ENCODE data around the gene FSD2.
"Not testable (repeated sequence)": the region's sequence is repeated elsewhere in the genome, so short reads cannot be mapped to it uniquely, and the experiment has no call there.

FSD2 gene

DNA sequence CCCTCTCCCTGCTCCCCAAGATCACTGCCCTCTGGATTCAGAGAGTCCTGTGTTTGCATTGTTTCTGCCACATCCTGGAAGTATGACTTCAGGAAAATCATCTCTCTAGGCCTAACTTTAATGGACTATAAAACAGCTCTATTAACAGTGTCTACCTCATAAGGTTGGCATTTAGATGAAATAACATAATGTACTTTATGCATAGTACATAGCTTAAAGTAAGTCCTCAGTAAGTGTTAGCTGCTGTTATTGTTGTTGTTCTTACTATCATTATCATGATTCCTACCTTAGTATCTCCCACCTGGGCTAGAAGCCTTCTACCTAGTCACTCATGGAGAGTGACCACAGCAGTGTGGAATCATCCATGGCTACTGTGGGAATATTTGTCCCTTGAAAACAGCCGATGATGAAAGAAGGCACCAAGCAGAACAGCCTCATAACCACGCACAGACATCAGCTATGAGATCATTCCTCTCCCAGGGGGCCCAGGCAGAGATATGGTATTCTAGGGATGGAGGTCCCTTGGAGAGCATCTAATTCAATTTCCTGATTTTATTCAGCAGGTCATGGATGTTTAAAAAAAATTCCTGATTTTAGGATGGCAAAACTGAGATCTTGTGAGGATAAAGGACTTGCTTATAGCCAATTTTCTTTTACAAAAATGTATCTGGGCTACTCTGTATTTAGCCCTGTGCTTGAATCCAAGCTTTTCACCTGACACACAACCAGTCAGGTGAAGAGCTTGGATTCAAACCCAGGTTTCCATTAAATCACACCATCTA is 1.9 kb downstream of the FSD2 start:
- DNase-seq, result peak; percentile 23
- in situ Hi-C loops (cut with HindIII; ENCODE audit: low pct_ligation_motif_present, low pct_unique_long_range_greater_than_20kb, low sequenced_read_pairs), result no loop called here

DNA sequence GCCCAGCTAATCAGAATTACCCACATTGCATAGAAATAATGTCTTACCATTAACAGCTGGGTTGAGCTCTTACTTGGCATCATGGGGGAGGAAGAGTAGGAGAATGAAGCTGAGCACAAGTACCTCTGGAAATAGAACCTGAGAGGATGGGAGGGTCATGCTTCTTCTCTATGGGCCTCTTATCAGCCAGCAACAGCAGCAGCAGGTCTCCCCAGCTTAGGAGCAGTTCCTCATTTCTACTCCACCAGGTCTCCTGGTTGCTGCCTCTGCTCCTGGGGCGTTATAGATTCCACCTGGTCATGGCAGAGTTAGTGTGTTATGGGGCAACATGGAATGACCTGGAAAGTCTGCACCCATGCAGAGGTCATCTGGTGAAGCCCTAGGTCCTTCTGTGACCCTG is 3.4 kb downstream of the FSD2 start:
- no peak for DNase-seq
- in situ Hi-C loops (cut with HindIII; ENCODE audit: low pct_ligation_motif_present, low pct_unique_long_range_greater_than_20kb, low sequenced_read_pairs), result no loop called here

GRCh38 chr15:82799183-82799841 is 6.6 kb downstream of the FSD2 start:
- DNase-seq, result no peak
- in situ Hi-C loops (cut with HindIII; ENCODE audit: low pct_ligation_motif_present, low pct_unique_long_range_greater_than_20kb, low sequenced_read_pairs), result no loop called here

DNA sequence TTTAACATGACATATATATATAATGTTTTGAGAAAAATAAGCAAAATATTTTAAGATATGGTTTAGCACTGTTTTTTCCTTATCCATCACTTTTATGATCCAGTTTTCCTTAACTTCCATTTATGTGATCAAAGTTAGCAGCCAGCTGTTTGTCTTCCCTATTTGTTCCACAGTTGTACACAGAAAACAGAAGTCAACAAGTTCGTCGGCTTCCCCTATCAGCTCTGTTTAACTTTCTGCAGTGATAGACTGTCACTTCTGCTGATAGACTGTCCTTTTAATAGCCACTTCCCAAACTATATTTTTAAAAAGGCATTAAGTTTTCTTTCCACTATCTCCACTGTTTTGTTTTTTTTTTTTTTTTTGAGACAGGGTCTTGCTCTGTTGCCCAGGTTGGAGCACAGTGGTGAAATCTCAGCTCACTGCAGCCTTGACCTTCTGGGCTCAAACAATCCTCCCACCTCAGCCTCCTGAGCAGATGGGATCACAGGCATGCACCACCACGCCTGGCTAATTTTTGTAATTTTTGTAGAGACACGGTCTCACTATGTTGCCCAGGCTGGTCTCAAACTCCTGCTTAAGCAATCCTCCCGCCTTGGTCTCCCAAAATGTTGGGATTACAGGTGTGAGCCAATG is 7.2 kb downstream of the FSD2 start:
- in situ Hi-C loops (cut with HindIII; ENCODE audit: low pct_ligation_motif_present, low pct_unique_long_range_greater_than_20kb, low sequenced_read_pairs), result no loop called here
- no peak for DNase-seq

GRCh38 chr15:82798104-82798503 is 7.8 kb downstream of the FSD2 start:
- in situ Hi-C loops (cut with HindIII; ENCODE audit: low pct_ligation_motif_present, low pct_unique_long_range_greater_than_20kb, low sequenced_read_pairs), result no loop called here
- no peak for DNase-seq

DNA sequence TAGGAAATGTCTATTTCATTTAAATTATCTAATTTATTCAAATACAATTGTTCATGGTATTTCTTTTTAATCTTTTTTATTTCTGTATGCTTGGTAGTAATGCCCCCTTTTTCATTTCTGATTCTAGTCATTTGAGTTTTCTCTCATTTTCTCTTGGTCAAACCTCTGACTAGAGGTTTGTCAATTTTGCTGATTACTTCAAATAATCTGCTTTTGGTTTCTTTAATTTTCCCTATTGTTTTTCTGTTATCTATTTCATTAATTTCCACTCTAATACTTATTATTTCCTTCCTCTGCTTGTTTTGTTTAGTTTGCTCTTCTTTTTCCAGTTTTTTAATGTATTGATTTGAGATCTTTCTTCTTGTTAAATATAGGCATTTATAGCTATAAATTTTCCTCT is 12.1 kb downstream of the FSD2 start:
- no peak for DNase-seq
- in situ Hi-C loops (cut with HindIII; ENCODE audit: low pct_ligation_motif_present, low pct_unique_long_range_greater_than_20kb, low sequenced_read_pairs), result no loop called here

- in situ Hi-C loops (cut with HindIII; ENCODE audit: low pct_ligation_motif_present, low pct_unique_long_range_greater_than_20kb, low sequenced_read_pairs), result no loop called here
- DNase-seq, result no peak
Observed at GRCh38 chr15:82792068-82792467, 13.8 kb downstream of the FSD2 start.

DNA sequence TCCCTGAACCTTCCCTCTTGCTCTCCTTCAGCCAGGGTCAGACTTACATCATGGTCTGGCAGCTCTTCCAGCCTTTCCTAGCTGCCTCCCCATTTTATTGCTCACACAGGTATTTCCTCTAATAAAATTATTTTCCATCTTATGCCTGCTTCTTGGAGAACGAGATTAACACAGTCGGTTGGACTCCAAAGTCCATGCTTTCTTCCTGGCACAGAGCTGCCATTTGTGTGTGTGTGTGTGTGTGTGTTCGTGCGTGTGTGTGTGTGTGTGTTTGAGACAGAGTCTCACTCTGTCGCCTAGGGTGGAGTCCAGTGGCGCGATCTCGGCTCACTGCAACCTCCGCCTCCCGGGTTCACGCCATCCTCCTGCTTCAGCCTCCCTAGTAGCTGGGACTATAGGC is 15.5 kb downstream of the FSD2 start:
- in situ Hi-C loops (cut with HindIII; ENCODE audit: low pct_ligation_motif_present, low pct_unique_long_range_greater_than_20kb, low sequenced_read_pairs), result no loop called here

DNA sequence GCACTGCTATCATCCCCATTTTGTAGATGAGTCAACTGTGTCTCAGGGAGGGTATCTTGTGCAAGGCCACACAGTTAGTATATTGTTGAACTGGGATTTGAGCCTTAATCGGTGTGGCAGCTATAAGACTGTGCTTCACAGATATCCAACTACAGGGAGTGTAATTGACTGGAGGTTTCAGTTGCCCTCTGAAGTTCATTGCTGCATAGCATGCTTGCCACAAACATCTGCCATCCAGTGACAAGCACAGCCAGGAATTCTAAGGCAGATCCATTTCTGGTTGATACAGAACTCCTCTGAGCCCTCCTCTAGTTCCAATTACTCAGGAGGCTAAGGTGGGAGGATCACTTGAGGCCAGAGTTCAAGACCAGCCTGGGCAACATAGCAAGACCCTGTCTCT is 16.4 kb downstream of the FSD2 start:
- in situ Hi-C loops (cut with HindIII; ENCODE audit: low pct_ligation_motif_present, low pct_unique_long_range_greater_than_20kb, low sequenced_read_pairs), result no loop called here
- DNase-seq, result no peak

More for the DNA sequence above, 15.5 kb downstream of the FSD2 start:
- no peak for DNase-seq

- in situ Hi-C loops (cut with HindIII; ENCODE audit: low pct_ligation_motif_present, low pct_unique_long_range_greater_than_20kb, low sequenced_read_pairs), result no loop called here
Observed at GRCh38 chr15:82788496-82788895, 17.4 kb downstream of the FSD2 start.

GRCh38 chr15:82781349-82781748 is 24.5 kb downstream of the FSD2 start:
- in situ Hi-C loops (cut with HindIII; ENCODE audit: low pct_ligation_motif_present, low pct_unique_long_range_greater_than_20kb, low sequenced_read_pairs), result no loop called here
- no peak for DNase-seq

More at GRCh38 chr15:82788496-82788895, 17.4 kb downstream of the FSD2 start:
- DNase-seq, result no peak

DNA sequence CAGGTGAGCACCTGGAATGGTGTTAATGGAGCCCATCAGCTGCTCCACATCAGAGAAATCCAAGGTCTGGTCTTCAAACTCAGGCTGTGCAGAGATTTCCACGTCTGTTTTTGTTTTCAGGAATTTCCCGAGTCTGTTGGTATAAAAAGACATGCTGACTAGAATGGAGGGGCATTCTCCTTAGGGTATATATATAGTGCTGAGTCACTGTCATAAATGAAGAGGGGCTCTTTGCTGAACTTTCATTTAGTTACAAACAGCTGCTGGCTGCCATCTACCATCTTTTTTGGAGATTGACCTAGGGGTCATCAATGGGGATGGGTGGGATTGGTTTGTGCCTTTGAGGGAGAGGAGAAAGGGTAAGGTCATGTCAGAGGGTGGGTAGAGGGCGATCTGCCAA is 27.1 kb downstream of the FSD2 start:
- no peak for DNase-seq
- in situ Hi-C loops (cut with HindIII; ENCODE audit: low pct_ligation_motif_present, low pct_unique_long_range_greater_than_20kb, low sequenced_read_pairs), result no loop called here

DNA sequence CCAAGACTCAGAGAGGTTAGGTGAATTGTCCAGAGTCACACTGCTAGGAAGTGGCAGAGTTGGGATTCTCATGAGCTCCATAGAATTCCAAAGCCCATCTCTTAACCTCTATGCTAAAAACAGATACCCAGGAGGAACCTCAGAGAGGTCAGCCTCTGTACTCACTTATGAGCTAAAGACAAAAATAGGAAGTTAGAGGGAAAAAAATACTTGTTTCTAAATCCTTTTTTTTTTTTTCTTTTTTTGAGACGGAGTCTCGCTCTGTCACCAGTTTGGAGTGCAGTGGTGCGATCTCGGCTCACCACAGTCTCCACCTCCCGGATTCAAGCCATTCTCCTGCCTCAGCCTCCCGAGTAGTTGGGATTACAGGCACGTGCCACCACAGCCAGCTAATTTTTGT is 31.4 kb downstream of the FSD2 start:
- no peak for DNase-seq
- in situ Hi-C loops (cut with HindIII; ENCODE audit: low pct_ligation_motif_present, low pct_unique_long_range_greater_than_20kb, low sequenced_read_pairs), result no loop called here

DNA sequence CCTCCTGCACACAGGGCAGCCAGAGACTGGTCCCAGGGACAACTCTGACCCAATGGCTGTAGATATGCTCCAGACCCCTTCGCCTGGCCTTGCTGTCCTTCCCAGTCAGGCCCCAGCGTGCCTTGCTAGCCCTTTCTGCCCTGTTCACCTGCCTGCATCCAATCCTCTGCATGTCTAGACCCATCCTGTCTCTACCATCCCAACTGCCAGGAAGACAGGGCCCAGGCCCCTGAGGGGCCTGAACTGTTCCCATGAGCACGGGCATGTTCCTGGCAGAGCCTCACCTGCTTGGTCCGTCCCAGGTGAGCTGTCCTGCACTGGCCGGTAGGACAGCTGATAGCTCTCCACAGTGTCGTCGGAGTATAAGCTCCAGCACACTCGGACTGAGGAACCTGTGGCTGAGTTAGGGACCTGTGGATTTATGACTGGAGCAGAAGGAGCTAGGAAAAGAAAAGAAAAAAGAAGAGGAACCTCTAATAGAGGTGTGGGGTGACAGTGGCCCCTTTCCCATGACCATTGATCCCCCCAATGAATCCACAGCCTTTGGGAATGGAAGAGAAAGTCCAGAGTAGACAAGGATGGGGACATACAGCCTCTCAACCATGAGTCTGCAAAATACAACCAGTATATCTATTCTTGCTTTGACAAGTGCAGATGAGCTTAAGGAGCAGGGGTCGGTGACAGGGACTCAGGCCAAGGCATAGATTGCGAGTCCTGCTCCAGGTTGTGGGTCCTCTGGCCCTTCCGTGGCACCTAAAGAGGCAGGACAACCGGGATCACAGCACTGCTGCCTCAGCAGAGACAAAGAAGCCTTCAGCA is 33.9 kb downstream of the FSD2 start:
- in situ Hi-C loops (cut with HindIII; ENCODE audit: low pct_ligation_motif_present, low pct_unique_long_range_greater_than_20kb, low sequenced_read_pairs), result no loop called here
- DNase-seq, result no peak

- in situ Hi-C loops (cut with HindIII; ENCODE audit: low pct_ligation_motif_present, low pct_unique_long_range_greater_than_20kb, low sequenced_read_pairs), result no loop called here
- DNase-seq, result peak; percentile 6
Observed at GRCh38 chr15:82768414-82769054, 37.3 kb downstream of the FSD2 start.

DNA sequence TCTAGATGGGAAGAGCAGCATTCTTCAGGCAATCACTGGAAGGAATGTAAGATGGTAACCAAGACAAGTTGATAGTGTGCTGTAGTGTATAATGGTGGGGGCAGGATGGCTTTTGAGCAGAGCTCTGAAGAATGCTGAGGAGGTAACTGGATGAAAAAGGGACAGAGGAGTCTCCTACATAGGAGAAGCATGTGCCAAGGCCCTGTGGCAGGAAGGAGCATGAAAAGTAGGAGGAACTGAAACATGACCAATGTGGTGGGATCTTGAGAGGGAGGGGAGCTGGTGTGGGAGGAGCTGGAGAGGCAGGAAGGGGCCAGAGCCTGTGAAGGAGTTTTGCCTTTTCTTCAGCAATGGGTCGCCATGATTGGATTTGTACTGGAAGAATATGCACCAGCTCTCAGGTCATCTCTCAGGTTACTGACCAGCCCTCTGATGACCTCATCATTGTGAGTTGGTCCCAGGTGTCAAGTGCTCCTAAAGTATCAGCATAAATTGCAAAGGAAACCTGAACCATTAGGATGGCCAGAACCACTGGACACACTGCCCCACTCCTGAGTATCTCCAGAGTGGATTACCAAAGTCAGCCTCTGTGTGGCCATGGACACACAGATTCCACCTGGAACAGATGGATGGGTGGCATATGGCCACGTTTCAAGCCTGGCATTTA is 38.6 kb downstream of the FSD2 start:
- in situ Hi-C loops (cut with HindIII; ENCODE audit: low pct_ligation_motif_present, low pct_unique_long_range_greater_than_20kb, low sequenced_read_pairs), result no loop called here
- DNase-seq, result no peak

- in situ Hi-C loops (cut with HindIII; ENCODE audit: low pct_ligation_motif_present, low pct_unique_long_range_greater_than_20kb, low sequenced_read_pairs); DNase-seq: not testable (repeated sequence)
Observed at GRCh38 chr15:82766201-82766600, 39.7 kb downstream of the FSD2 start.

GRCh38 chr15:82764740-82765139 is 41.1 kb downstream of the FSD2 start:
- no peak for DNase-seq
- in situ Hi-C loops (cut with HindIII; ENCODE audit: low pct_ligation_motif_present, low pct_unique_long_range_greater_than_20kb, low sequenced_read_pairs), result no loop called here

Data from ACHN (cell line).